Peyer's patch (tissue), 4 donors: ENCODE results near the gene BHMT.

Experiments used
- CTCF ChIP-seq, 6 experiments: fragments of 450-650 bp in 4 of 6; fragments of 200-600 bp in 2 of 6; sonication (generic) in 1 of 6; IDR thresholded peaks; one replicate each; pipeline ENCODE4 v1.5.1; 2017 to 2019; ENCODE audit warnings: antibody characterized with exemption in 6 of 6, mild to moderate bottlenecking in 3 of 6, moderate library complexity in 1 of 6
- POLR2A ChIP-seq, 2 donors: fragments of 450-650 bp; IDR thresholded peaks; one replicate each; pipeline ENCODE4 v1.5.1; 2017; ENCODE audit warnings: antibody characterized with exemption in 2 of 2, mild to moderate bottlenecking in 2 of 2, moderate library complexity in 2 of 2

- TF ChIP-seq CTCF (IDR thresholded peaks at IDR 0.05) (no peak), POLR2A (IDR thresholded peaks at IDR 0.05) (no peak)
These were observed 8.6 kb downstream of the BHMT start for GRCh38 chr5:79120221-79120620.
